Measurements from ENCODE around the gene TNN.

TNN gene

DNA sequence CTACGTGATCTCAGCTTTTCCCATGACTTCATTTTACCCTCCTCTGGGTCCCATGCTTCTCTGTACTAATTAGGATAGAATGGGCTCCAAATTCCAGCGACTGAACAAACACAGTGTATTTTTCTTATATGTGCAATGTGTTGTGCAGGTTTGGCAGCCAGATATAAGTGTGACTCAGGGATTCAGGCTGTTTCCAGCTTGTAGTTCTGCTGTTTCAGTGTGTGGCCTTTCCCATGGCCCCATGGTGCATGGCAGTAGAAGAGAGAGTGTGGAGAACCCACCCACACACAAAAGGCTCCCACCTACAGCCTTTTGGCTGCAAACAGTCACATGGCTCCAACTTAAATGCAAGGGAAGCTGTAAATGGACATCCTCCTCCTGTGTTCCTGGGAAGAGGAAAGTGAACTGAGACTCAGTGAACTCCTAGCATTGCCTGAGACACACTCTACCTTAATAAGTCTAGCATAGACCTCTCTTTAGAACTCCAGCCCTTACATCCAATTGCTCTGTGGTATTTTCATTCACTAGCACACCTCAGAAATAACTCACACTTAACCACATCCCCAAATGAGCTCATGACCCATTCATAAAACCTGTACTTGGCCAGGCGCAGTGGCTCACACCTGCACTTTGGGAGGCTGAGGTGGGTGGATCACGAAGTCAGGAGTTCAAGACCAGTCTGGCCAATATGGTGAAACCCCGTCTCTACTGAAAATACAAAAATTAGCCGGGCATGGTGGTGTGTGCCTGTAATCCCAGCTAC is 66.2 kb downstream of the TNN start:
- H3K9ac ChIP-seq (ENCODE audit: low read depth, low read length): no peak overlapping the region

DNA sequence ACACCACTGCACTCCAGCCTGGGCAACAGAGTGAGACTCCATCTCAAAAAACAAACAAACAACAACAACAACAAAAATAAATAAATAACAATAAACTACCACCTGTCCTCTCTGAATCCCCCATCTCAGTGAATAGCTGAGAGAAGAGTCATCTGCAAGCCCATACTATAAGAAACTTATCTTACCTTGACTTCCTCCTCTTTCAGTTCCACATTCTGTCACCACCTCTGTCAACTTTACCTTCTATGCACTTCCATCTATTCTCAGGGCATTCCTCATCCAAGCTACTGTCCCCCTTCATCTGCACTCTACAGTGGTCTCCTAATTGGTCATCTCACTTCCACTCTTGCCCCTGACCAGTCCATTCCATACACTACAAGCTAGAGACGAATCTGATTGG is 66.9 kb downstream of the TNN start:
- Histone ChIP-seq H3K27ac (ENCODE audit: low read length) (no peak overlapping the region), H3K36me3 (ENCODE audit: insufficient read depth, low read depth, low read length) (no peaks in the 10 kb centered on the region), H3K27me3 (ENCODE audit: insufficient read depth, low read length) (no peaks in the 10 kb centered on the region), H3K4me3 (ENCODE audit: low read length) (no peak overlapping the region), H3K9me3 (ENCODE audit: insufficient read depth, low read depth, low read length) (no peaks in the 10 kb centered on the region), H3K4me1 (ENCODE audit: insufficient read depth, low read length) (peaks cover 28% of the 10 kb centered on the region), H3K9ac (ENCODE audit: low read depth, low read length) (no peak overlapping the region)

More for the DNA sequence above, 66.2 kb downstream of the TNN start:
- Histone ChIP-seq H3K27ac (ENCODE audit: low read length) (no peak overlapping the region), H3K9me3 (ENCODE audit: insufficient read depth, low read depth, low read length) (no peaks in the 10 kb centered on the region), H3K4me1 (ENCODE audit: insufficient read depth, low read length) (peaks cover 34% of the 10 kb centered on the region), H3K36me3 (ENCODE audit: insufficient read depth, low read depth, low read length) (no peaks in the 10 kb centered on the region), H3K4me3 (ENCODE audit: low read length) (no peak overlapping the region), H3K27me3 (ENCODE audit: insufficient read depth, low read length) (no peaks in the 10 kb centered on the region)

DNA sequence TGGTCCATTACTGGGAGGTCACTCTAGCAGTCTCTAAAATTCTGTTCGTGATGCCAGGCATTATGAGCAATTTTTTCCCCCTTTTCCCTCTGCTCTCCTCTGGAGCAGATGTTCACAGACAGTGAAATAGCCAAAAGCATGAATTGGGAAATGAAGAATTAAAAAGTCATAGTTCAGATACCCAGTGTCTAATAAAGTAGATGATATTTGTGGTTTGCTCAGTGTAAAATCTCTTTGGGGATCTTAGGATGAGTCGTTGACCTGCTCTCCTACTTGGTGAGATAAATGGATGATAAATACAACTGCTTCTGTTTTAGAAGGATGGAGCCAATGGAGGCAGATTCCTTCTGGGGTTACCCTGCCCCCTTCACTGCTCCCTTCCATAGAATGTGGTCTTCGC is 68.6 kb downstream of the TNN start:
- Histone ChIP-seq H3K4me1 (ENCODE audit: insufficient read depth, low read length) (peaks cover 10% of the 10 kb centered on the region), H3K27me3 (ENCODE audit: insufficient read depth, low read length) (no peaks in the 10 kb centered on the region), H3K9me3 (ENCODE audit: insufficient read depth, low read depth, low read length) (no peaks in the 10 kb centered on the region), H3K9ac (ENCODE audit: low read depth, low read length) (no peak overlapping the region), H3K4me3 (ENCODE audit: low read length) (no peak overlapping the region), H3K27ac (ENCODE audit: low read length) (no peak overlapping the region), H3K36me3 (ENCODE audit: insufficient read depth, low read depth, low read length) (no peaks in the 10 kb centered on the region)

DNA sequence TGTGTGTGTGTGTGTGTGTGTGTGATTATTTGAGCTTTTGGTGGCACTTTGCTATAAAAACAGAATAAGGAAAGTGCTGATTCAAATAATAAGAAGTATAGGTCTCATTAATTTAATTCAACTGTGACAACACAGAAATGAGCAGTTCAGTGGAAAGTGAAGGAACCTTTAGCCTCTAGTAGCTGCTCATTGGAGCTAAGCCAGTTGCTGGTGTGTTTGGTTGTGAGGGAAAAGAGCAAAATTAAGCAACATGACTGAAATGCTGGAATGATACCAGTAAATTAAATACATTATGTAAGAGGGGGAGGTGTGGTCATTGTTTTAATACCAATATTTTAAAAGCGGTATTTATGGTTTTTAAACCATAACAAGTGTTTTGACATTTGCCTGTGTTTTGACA is 69.7 kb downstream of the TNN start:
- H3K4me3 ChIP-seq (ENCODE audit: low read length): no peak overlapping the region
- no peaks in the 10 kb centered on the region for H3K27me3 ChIP-seq (ENCODE audit: insufficient read depth, low read length)
- no peak overlapping the region for H3K9ac ChIP-seq (ENCODE audit: low read depth, low read length)
- H3K36me3 ChIP-seq (ENCODE audit: insufficient read depth, low read depth, low read length): no peaks in the 10 kb centered on the region
- no peak overlapping the region for H3K27ac ChIP-seq (ENCODE audit: low read length)
- no peaks in the 10 kb centered on the region for H3K9me3 ChIP-seq (ENCODE audit: insufficient read depth, low read depth, low read length)
- no peaks in the 10 kb centered on the region for H3K4me1 ChIP-seq (ENCODE audit: insufficient read depth, low read length)

DNA sequence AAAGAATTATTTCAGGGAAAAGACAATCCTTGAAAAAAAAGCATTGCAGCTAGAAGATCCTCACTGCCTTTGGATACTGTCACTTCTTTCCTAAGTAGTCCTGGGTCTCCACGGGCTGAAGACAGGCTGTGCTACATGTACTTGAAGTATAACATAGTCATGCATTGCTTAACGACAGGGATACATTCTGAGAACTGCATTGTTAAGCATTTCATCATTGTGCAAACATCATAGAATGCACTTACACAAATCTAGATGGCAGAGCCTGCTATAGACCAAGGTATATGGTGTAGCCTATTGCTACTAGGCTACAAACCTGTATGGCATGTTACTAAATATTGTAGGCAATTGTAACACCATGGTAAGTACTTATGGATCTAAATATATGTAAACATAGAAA is 70.9 kb downstream of the TNN start:
- Histone ChIP-seq H3K27ac (ENCODE audit: low read length) (no peak overlapping the region), H3K9ac (ENCODE audit: low read depth, low read length) (no peak overlapping the region), H3K4me3 (ENCODE audit: low read length) (no peak overlapping the region), H3K9me3 (ENCODE audit: insufficient read depth, low read depth, low read length) (no peaks in the 10 kb centered on the region), H3K36me3 (ENCODE audit: insufficient read depth, low read depth, low read length) (no peaks in the 10 kb centered on the region), H3K4me1 (ENCODE audit: insufficient read depth, low read length) (no peaks in the 10 kb centered on the region), H3K27me3 (ENCODE audit: insufficient read depth, low read length) (no peaks in the 10 kb centered on the region)

DNA sequence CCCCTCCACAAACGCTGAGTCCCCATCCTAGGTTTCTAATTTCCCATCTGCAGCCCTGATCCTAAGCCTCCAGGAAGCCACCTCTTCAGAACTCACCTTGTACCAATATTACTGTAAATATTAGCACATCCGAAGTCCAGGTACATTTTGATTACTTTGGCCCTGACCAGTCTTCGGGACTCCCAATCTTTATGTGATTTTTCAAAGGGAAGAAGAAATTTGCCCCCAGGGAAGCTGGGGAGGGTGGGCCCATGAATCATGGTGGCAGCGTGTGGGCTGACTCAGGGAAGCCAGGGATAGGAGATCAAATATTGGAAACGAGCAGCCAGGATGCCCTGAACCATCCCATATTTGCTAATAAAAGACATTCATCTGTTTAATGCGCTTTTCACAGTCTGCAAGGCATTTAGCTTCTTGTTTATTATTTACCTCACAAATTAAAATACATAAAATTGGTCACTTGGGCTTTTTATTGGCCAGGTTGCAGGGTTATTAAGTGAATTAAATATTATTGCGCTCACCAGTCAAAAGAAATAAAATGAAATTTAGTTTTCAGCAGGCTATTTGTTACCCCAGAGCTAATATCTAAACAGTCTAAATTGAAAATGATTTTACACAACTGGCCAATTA is 78.4 kb downstream of the TNN start:
- H3K27ac ChIP-seq (ENCODE audit: low read length): no peak overlapping the region
- H3K4me1 ChIP-seq (ENCODE audit: insufficient read depth, low read length): no peaks in the 10 kb centered on the region
- H3K9ac ChIP-seq (ENCODE audit: low read depth, low read length): no peak overlapping the region
- H3K36me3 ChIP-seq (ENCODE audit: insufficient read depth, low read depth, low read length): no peaks in the 10 kb centered on the region
- H3K4me3 ChIP-seq (ENCODE audit: low read length): no peak overlapping the region
- H3K27me3 ChIP-seq (ENCODE audit: insufficient read depth, low read length): peaks cover 13% of the 10 kb centered on the region
- H3K9me3 ChIP-seq (ENCODE audit: insufficient read depth, low read depth, low read length): no peaks in the 10 kb centered on the region

DNA sequence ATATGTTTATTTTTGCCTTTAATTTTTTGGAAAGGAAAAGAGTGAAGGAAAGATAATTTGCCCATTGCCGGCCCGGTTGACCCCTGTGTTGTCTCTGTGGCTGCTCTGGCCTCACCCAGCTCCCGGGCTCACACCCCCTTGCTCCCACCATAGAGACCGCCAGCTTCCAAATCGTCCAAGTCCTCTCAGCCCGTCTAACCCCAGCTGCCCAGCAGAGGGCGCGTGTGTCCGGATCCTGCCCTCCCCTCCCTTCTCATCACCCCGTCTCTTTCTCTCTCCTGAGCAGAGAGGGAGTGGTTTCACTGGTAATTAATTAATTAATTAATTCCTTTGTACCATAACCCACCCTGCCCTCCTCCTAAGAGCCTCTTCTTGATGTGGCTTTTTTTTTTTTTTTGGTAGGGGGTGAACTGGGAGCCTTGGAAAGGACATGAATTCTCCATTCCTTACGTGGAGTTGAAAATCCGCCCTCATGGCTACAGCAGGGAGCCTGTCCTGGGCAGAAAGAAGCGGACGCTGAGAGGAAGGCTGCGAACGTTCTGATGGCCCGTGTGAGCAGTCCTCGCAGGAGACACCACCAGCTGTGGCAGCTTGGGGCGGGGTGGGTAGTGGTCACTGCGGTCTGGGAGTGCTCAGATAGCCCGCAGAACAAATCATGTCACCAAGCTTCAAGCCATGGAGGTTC is 79.0 kb downstream of the TNN start:
- H3K9me3 ChIP-seq (ENCODE audit: insufficient read depth, low read depth, low read length): no peaks in the 10 kb centered on the region
- peaks cover 20% of the 10 kb centered on the region for H3K27me3 ChIP-seq (ENCODE audit: insufficient read depth, low read length)
- H3K4me3 ChIP-seq (ENCODE audit: low read length): peak overlapping the region; percentile 37; the same call in 1 of the 2 replicates
- H3K4me1 ChIP-seq (ENCODE audit: insufficient read depth, low read length): peaks cover 2% of the 10 kb centered on the region; the same call in 1 of the 2 replicates
- H3K36me3 ChIP-seq (ENCODE audit: insufficient read depth, low read depth, low read length): no peaks in the 10 kb centered on the region
- H3K9ac ChIP-seq (ENCODE audit: low read depth, low read length): peak overlapping the region; percentile 70; the same call in 1 of the 2 replicates
- H3K27ac ChIP-seq (ENCODE audit: low read length): no peak overlapping the region

DNA sequence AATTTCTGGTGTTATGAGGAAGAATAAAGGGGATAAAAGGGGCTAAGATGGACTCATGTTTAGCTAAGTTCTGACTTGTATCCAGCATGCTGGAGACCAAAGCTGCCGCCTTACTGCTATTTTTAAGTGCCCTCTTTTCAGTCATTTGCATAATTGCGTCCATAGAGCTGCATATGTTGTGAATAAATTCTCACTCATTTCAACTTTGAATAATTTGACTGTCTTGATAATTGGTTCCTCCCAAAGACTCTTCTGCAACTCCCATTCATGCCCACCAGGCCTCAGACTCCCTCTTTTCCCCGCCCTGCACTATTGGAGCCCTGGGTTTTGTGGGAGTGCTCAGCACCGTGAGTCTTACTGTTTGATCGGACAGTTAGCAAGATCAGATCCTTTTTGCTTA is 79.9 kb downstream of the TNN start:
- H3K9me3 ChIP-seq (ENCODE audit: insufficient read depth, low read depth, low read length): no peaks in the 10 kb centered on the region

DNA sequence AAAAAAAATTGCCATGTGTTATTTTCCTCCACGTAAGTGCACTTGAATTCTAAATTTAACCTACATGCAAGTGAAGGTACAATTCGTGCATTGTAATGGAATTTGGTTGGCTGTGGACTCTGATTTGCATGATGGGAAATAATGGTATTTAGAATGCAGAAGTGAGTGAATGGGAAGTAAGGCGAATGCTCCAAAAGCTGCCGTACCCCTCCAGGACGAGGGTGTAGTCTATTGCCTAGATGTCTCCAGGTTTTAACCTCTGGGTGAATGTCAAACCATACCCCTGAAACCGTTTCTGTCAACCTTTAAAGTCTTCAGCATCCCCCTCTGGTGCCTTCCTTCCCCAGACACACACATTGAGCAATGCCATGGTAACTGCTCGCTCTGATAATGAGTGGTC is 80.4 kb downstream of the TNN start:
- no peaks in the 10 kb centered on the region for H3K36me3 ChIP-seq (ENCODE audit: insufficient read depth, low read depth, low read length)
- no peak overlapping the region for H3K4me3 ChIP-seq (ENCODE audit: low read length)
- H3K27ac ChIP-seq (ENCODE audit: low read length): no peak overlapping the region
- H3K27me3 ChIP-seq (ENCODE audit: insufficient read depth, low read length): peaks cover 22% of the 10 kb centered on the region
- H3K9ac ChIP-seq (ENCODE audit: low read depth, low read length): no peak overlapping the region
- no peaks in the 10 kb centered on the region for H3K9me3 ChIP-seq (ENCODE audit: insufficient read depth, low read depth, low read length)
- peaks cover 8% of the 10 kb centered on the region; the same call in 1 of the 2 replicates for H3K4me1 ChIP-seq (ENCODE audit: insufficient read depth, low read length)

More for the DNA sequence above, 79.9 kb downstream of the TNN start:
- H3K36me3 ChIP-seq (ENCODE audit: insufficient read depth, low read depth, low read length): no peaks in the 10 kb centered on the region
- H3K9ac ChIP-seq (ENCODE audit: low read depth, low read length): no peak overlapping the region
- peaks cover 22% of the 10 kb centered on the region for H3K27me3 ChIP-seq (ENCODE audit: insufficient read depth, low read length)
- no peak overlapping the region for H3K27ac ChIP-seq (ENCODE audit: low read length)
- H3K4me3 ChIP-seq (ENCODE audit: low read length): no peak overlapping the region
- peaks cover 5% of the 10 kb centered on the region; the same call in 1 of the 2 replicates for H3K4me1 ChIP-seq (ENCODE audit: insufficient read depth, low read length)

DNA sequence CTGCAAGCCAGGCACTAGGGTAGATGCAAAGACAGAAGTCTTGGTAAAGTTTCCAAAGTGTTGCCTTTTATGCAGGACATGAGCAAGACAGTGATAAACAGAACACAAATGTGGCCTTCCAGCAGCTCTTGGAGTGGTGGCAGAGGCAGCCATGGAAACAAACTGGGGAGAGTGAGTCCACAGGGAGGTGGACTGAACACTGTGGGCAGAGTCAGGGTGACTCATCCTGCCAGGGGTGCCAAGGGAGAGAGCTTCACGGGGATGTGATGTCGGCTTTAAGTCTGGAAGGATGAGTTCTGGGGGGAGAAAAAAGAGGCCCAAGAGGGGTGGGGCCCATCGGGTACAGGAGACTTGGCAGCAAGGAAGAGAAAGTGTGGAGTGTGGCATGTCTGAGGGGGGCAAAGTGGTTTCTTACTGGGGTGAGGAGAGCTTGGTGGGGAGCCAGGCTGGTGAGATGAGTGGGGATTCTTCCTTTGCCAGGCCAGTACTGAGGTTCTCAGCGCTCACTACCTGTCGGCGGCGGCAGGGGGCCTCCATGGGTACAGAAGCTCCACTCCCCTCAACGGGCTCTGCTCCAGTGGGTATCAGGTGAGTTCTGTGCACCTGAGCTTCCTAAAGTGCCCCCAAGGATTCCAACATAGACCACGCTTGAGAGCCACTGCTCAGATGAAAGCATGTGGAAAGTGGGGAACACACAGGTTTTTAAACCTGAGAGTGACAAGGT is 83.1 kb downstream of the TNN start:
- no peak overlapping the region for H3K4me3 ChIP-seq (ENCODE audit: low read length)
- H3K36me3 ChIP-seq (ENCODE audit: insufficient read depth, low read depth, low read length): no peaks in the 10 kb centered on the region
- peaks cover 8% of the 10 kb centered on the region; the same call in 1 of the 2 replicates for H3K4me1 ChIP-seq (ENCODE audit: insufficient read depth, low read length)
- H3K27me3 ChIP-seq (ENCODE audit: insufficient read depth, low read length): peaks cover 22% of the 10 kb centered on the region
- H3K9ac ChIP-seq (ENCODE audit: low read depth, low read length): no peak overlapping the region
- no peaks in the 10 kb centered on the region for H3K9me3 ChIP-seq (ENCODE audit: insufficient read depth, low read depth, low read length)
- no peak overlapping the region for H3K27ac ChIP-seq (ENCODE audit: low read length)

DNA sequence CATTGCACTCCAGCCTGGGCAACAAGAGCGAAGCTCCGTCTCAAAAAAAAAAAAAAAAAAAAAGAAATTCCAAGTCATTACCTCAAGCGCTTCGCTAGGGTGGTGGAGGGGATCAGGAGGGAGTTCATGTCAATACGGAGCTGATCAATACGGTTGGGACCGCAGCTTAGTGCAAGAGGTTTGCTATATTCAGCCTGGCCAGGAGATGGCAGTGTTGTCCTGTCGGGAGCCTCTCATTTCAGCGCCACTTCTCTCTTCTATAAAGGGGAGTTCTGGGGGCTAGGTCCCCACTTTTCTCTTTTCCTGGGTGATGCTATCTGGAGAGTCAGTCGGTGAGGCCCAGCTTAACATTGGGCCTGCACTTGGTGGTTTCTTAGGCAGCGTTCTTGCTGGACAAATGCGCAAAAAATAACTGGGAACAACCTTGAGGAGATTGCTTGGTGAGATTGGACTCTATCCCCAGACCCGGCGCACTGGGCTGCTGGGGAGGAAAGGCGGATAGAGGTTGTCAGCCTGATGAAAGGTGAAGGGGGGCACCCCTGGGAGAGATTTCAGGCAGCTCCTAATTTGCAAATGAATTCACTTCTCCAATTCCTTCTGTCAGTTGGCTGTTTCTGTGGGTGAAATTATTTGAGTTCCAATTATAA is 84.5 kb downstream of the TNN start:
- Histone ChIP-seq H3K4me3 (ENCODE audit: low read length) (peak overlapping the region; percentile 48; the same call in 1 of the 2 replicates), H3K27ac (ENCODE audit: low read length) (no peak overlapping the region), H3K9me3 (ENCODE audit: insufficient read depth, low read depth, low read length) (no peaks in the 10 kb centered on the region)

More for the DNA sequence above, 84.5 kb downstream of the TNN start:
- H3K9ac ChIP-seq (ENCODE audit: low read depth, low read length): no peak overlapping the region
- peaks cover 8% of the 10 kb centered on the region; the same call in 1 of the 2 replicates for H3K4me1 ChIP-seq (ENCODE audit: insufficient read depth, low read length)
- no peaks in the 10 kb centered on the region for H3K36me3 ChIP-seq (ENCODE audit: insufficient read depth, low read depth, low read length)
- H3K27me3 ChIP-seq (ENCODE audit: insufficient read depth, low read length): peaks cover 22% of the 10 kb centered on the region
